Fibroblast of the aortic adventitia (primary cell): ENCODE measurements around the gene HBS1L. TPM values are rescaled to one million over a fixed set of nuclear protein-coding genes. Genes with fewer than 3 reads are reported as not detected.

Source experiments
- DNase-seq: peaks from one replicate; pipeline ENCODE4 v3.0.0-alpha.2; 2010; ENCODE audit warnings: low read depth
- H3K4me3 ChIP-seq: 2 replicates; pipeline ENCODE4 v1.5.1; 2011; ENCODE audit warnings: low read depth, mild to moderate bottlenecking, control low read depth, low read length, moderate library complexity
- total RNA-seq: library from RNA; depleted of rRNA; stranded (reverse); fragments of >200 nt; gene quantifications from 2 replicates; pipeline ENCODE4 v1.2.3, GENCODE V29; 2012; ENCODE audit warnings: low replicate concordance
- TF ChIP-seq, protein P1 (sequence below): IDR thresholded peaks from 2 replicates; pipeline ENCODE4 v1.5.1; 2011; ENCODE audit warnings: mild to moderate bottlenecking, low read length, control low read depth, inconsistent platforms; ENCODE audit not compliant: insufficient read depth

HBS1L gene
- total RNA-seq, 1 donor, result 141 TPM

DNA sequence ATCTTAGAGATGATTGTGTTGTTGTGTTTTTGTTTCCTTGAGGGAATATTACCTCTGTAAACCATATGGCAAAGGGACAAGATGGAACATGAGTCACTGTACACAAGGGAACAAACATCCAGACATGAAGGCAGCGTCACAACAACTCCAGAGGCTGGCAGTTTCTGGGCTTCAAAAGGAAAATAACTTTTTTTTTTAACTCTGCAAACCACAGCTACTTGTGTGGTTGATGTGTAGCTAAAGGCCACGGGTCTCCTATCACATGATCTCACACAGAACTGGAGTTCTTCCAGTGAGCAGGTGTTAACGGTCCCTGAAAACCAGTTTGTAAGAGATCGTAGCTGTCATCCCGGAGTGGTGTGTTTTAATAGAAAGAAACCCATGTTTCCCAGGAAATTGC is 33.2 kb upstream of the HBS1L start:
- TF ChIP-seq, protein P1, sequence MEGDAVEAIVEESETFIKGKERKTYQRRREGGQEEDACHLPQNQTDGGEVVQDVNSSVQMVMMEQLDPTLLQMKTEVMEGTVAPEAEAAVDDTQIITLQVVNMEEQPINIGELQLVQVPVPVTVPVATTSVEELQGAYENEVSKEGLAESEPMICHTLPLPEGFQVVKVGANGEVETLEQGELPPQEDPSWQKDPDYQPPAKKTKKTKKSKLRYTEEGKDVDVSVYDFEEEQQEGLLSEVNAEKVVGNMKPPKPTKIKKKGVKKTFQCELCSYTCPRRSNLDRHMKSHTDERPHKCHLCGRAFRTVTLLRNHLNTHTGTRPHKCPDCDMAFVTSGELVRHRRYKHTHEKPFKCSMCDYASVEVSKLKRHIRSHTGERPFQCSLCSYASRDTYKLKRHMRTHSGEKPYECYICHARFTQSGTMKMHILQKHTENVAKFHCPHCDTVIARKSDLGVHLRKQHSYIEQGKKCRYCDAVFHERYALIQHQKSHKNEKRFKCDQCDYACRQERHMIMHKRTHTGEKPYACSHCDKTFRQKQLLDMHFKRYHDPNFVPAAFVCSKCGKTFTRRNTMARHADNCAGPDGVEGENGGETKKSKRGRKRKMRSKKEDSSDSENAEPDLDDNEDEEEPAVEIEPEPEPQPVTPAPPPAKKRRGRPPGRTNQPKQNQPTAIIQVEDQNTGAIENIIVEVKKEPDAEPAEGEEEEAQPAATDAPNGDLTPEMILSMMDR, result no peak
- DNase-seq, result no peak
- no peak overlapping the region for H3K4me3 ChIP-seq

DNA sequence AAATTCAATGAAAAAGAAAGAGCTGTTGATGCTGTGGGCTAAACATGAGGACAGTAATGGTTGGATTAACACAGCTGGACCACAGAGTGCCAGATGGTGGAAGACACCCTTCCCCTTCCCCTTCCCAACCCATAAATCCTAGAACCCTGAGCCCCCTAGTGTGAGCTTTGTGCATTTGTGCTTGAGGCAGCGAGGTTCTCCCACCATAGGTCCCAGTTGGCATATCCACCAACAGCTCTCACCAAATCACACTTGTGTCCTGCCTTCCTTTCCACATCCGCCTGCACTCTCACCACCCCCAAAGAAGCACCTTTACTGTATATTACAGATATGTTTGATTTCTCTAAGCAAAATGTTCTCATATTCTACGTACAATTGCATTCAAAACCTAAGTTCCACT is 32.8 kb upstream of the HBS1L start:
- no peak overlapping the region for H3K4me3 ChIP-seq
- no peak for DNase-seq
- TF ChIP-seq, protein P1, result no peak

DNA sequence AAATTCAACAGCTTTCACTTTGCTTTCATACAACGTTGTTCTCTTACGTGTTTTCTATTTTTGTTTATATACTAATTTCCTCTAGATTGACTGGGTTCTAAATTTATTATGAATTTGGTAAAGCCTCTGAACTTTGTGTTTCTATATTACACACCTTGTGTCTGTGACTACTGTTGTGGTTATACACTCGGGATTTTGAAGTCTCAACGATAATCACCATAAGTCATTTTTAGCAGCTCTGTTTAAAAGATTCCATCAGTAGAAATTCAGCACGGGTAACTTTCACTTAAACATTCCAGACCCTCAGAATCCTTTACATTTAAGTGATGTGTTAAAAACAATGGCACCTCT is 31.8 kb upstream of the HBS1L start:
- H3K4me3 ChIP-seq, result no peak overlapping the region
- TF ChIP-seq, protein P1, result no peak
- DNase-seq, result no peak

DNA sequence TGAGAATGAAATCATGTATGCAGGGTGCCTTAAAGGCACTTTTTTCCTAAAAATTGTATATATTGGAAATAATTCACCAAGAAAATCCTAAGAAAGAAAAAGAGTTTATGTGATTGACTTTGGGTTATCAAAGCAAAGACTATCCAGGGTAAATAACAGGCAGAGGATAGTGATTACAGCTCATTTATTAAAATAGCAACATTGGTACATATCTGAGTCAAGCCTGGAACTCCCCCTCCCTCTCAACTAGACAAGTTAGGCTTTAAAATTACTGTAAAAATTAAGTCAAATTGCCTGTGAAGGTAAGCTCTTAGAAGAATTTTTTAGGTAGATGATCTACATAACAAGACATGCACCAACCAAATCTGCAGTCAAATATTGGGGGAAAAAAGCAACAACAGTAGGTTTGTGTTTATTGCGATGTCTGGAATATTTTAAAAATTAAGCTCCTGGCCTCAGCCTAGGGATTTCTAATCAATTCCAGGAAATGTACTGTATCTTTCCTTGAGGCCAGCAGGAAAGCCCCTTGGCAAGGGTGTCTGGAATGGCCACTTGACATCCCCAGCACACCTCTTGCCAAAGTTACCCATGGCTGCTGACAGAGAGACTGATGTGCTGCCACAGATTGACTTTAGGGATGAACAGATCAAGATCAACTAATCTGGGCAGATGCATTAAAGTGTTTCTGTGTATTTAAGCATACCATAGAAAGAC is 31.2 kb upstream of the HBS1L start:
- H3K4me3 ChIP-seq, result no peak overlapping the region
- TF ChIP-seq, protein P1, result no peak
- no peak for DNase-seq

DNA sequence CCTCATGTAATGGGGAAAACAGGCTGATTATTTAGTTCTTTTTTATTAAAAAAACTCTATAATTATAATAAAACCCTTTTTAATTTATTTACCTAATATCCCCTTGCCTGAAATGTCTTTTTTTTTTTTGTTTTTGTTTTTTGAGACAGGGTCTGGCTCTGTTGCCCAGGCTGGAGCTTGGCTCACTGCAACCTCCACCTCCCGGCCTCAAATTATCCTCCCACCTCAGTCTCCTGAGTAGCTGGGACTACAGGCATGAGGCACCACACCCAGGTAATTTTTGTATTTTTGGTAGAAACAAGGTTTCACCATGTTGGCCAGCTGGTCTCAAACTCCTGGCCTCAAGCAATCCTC is 30.3 kb upstream of the HBS1L start:
- DNase-seq, result no peak
- H3K4me3 ChIP-seq, result no peak overlapping the region
- TF ChIP-seq, protein P1, result no peak

DNA sequence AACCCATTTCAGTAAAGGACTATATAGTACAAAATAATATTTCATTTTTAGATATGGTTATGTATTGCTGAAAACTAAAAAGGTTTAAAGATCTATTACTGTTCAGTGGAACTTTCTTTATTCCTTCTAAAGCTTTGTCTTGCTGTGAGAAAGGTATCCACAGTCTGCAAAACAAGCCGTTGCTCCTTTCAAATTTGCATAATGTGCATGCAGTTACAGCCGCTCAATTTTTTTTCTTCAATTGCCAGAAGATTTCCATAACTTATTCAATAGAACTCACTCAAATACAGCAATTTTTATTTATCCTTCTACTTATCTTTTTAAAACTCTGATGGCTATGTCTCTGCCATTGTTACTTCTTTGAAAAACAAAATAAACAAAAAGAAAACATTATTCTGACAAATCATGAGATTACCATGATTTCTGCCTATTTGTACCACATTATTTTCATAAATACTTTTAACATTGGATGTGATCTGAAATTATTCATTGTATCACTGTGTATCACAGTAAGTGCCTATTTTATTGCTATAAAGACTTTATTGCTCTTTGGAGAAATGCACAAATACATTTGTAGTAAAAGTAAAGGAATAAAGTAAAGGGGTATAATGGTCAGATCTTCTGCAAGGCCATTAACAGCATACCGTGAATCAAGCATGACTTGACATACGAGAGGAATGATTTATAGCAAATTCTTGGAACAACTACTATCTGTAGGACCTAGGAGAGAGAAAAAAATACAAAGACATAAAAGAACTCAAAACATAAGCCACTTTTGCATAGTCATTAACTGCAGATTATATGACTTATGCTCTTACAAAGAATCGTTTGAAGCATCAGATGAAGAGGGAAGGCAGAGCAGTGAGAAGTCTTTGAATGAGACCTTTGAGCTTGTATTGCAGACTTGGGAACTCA is 29.6 kb upstream of the HBS1L start:
- no peak for DNase-seq
- no peak overlapping the region for H3K4me3 ChIP-seq
- TF ChIP-seq, protein P1, result no peak

DNA sequence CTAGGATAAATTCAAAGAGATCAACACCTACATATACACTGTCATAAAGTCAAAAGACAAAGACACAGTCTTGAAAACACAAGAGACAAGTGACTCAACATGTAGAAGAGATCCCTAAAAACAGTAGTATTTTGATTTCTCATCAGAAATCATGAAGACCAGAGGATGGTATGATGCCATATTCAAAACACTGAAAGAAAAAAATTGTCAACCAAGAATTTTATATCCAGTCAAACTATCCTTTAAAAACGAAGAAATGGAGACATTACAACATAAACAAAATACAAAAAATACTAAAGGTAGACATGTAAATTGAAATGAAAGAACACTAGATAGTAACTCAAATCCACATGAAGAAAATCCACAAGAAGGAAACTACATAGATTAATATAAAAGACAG is 27.3 kb upstream of the HBS1L start:
- DNase-seq, result no peak
- H3K4me3 ChIP-seq, result no peak overlapping the region
- TF ChIP-seq, protein P1, result no peak
